Measurements from ENCODE around the gene SELENOW. TPM values are rescaled to one million over a fixed set of nuclear protein-coding genes. Genes with fewer than 3 reads are reported as not detected.

SELENOW gene
- total and polyA plus RNA-seq, 2 of the 4 experiments (the other 2 are of a cell fraction) = 61.3 to 217 TPM

DNA sequence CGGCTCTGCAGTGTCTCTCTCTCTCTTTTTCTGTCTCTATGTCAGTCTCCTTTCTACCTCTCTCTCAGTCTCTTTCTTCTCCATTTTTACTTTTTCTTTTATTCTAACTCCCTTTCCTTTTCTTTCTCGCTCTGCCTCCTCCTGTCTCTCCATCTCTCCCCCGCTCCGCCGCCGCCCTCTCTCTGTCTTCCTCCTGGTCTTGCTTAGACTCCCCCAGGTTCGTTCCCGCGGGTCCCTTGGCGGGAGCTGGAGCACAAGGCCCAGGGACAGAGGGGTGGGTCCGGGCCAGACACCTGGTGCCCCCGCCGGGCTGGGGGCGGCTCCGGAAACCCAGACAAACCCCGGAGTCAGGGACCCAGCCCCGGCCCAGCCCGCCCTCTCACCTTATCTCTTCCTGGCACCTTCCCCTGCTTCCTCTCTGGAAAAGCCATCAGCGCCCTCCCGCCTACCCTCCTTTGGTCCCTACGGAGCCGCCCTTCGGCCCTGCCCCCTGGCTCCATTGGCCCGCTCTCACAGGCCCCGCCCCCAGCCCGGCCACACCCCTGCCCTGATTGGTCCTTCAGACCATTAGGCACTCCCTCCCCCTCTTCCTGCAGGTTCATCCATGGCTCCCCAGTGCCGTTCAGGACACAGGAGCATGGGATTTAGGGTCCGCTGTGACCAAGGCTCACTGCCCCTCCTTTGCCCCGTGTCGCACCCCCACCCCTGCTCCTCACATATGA is 48.5 kb upstream of the SELENOW start:
- ChIA-PET CTCF (no interaction called here), POLR2A (ENCODE audit: unreplicated experiment) (interaction anchor here (0.5 kb wide), 1 partner anchor 182 kb away, joined by 4 read pairs; no protein-coding TSS in a partner anchor)
- H3K4ac ChIP-seq (ENCODE audit: low read depth, low read length) = peak overlapping the region; percentile 91; the same call in 1 of the 2 replicates
- peaks cover 75% of the 10 kb centered on the region for H3K36me3 ChIP-seq (ENCODE audit: control insufficient read depth, insufficient read depth, low read length)
- H3K9me3 ChIP-seq (ENCODE audit: control insufficient read depth, insufficient read depth, low read length) = no peaks in the 10 kb centered on the region
- DNase-seq (no peak), ATAC-seq (ENCODE audit: low read depth) (no peak)
- peaks cover 57% of the 10 kb centered on the region for H4K20me1 ChIP-seq (ENCODE audit: insufficient read depth, low read length)
- H4K91ac ChIP-seq (ENCODE audit: insufficient read depth, low read depth, low read length) = 0 out of 2 replicates have a peak overlapping the region, but pooled peaks have one; percentile 43
- peaks cover 19% of the 10 kb centered on the region for H3K4me1 ChIP-seq (ENCODE audit: control insufficient read depth, insufficient read depth, low read length)
- no peak overlapping the region for H2AFZ ChIP-seq (replicated peaks; ENCODE audit: low read length, poor library complexity)
- no peak overlapping the region for H3K56ac ChIP-seq (ENCODE audit: extremely low read depth, insufficient read depth, low read length)
- H3K9ac ChIP-seq (ENCODE audit: low read depth, low read length) = no peak overlapping the region
- H2AK9ac ChIP-seq (replicated peaks; ENCODE audit: low read depth, low read length, poor library complexity) = peak overlapping the region; percentile 91
- intact Hi-C loops (cut with micrococcal nuclease) = no loop called here
- H2BK120ac ChIP-seq (ENCODE audit: low read depth, low read length) = peak overlapping the region; percentile 4; the same call in 1 of the 2 replicates
- in situ Hi-C loops (cut with MboI; ENCODE audit: low sequenced_read_pairs) = no loop called here
- H3K18ac ChIP-seq (ENCODE audit: low read depth, low read length) = no peak overlapping the region
- no peak overlapping the region for H3K4me3 ChIP-seq (ENCODE audit: insufficient read depth, low read depth, low read length)
- no peak overlapping the region for H2BK20ac ChIP-seq (ENCODE audit: low read depth, low read length)
- 68 to 80% methylated on average over 1 to 17 of the region's 30 CpGs for WGBS, 2 experiments (ENCODE audit: extremely low coverage in 2 of 2, insufficient read length in 1 of 2)
- BruUV-seq (replicated peaks) = no TSS peak
- TF ChIP-seq POLR2A (IDR thresholded peaks at IDR 0.05; ENCODE audit: low read depth, low read length) (no peak), RFX5 (IDR thresholded peaks at IDR 0.05; ENCODE audit: low read depth, low read length) (no peak), CEBPB (IDR thresholded peaks at IDR 0.05; ENCODE audit: low read depth, low read length) (no peak), RCOR1 (IDR thresholded peaks at IDR 0.05; ENCODE audit: insufficient replicate concordance, low read length) (no peak), MXI1 (IDR thresholded peaks at IDR 0.05; ENCODE audit: borderline replicate concordance, low read depth, low read length) (no peak), BHLHE40 (IDR thresholded peaks at IDR 0.05; ENCODE audit: low read depth, low read length) (no peak), MAFK (IDR thresholded peaks at IDR 0.05; ENCODE audit: low read depth, low read length) (no peak), SMC3 (IDR thresholded peaks at IDR 0.05; ENCODE audit: low read depth, low read length) (no peak), FOS (IDR thresholded peaks at IDR 0.05; ENCODE audit: low read depth, low read length) (no peak)
- TF ChIP-seq, protein P1, sequence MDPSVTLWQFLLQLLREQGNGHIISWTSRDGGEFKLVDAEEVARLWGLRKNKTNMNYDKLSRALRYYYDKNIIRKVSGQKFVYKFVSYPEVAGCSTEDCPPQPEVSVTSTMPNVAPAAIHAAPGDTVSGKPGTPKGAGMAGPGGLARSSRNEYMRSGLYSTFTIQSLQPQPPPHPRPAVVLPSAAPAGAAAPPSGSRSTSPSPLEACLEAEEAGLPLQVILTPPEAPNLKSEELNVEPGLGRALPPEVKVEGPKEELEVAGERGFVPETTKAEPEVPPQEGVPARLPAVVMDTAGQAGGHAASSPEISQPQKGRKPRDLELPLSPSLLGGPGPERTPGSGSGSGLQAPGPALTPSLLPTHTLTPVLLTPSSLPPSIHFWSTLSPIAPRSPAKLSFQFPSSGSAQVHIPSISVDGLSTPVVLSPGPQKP (IDR thresholded peaks at IDR 0.05; ENCODE audit: borderline replicate concordance, low read depth, low read length) = no peak
- TF ChIP-seq, protein P2, sequence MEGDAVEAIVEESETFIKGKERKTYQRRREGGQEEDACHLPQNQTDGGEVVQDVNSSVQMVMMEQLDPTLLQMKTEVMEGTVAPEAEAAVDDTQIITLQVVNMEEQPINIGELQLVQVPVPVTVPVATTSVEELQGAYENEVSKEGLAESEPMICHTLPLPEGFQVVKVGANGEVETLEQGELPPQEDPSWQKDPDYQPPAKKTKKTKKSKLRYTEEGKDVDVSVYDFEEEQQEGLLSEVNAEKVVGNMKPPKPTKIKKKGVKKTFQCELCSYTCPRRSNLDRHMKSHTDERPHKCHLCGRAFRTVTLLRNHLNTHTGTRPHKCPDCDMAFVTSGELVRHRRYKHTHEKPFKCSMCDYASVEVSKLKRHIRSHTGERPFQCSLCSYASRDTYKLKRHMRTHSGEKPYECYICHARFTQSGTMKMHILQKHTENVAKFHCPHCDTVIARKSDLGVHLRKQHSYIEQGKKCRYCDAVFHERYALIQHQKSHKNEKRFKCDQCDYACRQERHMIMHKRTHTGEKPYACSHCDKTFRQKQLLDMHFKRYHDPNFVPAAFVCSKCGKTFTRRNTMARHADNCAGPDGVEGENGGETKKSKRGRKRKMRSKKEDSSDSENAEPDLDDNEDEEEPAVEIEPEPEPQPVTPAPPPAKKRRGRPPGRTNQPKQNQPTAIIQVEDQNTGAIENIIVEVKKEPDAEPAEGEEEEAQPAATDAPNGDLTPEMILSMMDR (conservative IDR thresholded peaks at IDR 0.05; ENCODE audit: low read depth, low read length) = no peak
- H3K14ac ChIP-seq (replicated peaks; ENCODE audit: low read depth, low read length) = no peak overlapping the region
- H2AK5ac ChIP-seq (ENCODE audit: low read depth, low read length) = peak overlapping the region; percentile 45; the same call in 1 of the 2 replicates
- H3K9me1 ChIP-seq (ENCODE audit: insufficient read depth, low read length) = peaks cover 32% of the 10 kb centered on the region
- peak overlapping the region; percentile 48 for H2BK5ac ChIP-seq (ENCODE audit: low read depth, low read length, poor library complexity, severe bottlenecking)
- no peak overlapping the region for H3K23ac ChIP-seq (ENCODE audit: low read depth, low read length)
- no peak overlapping the region for H2BK15ac ChIP-seq (ENCODE audit: low read depth, low read length)
- H4K8ac ChIP-seq (ENCODE audit: low read depth in 2 of 2, low read length in 2 of 2) = peak overlapping the region; percentile 7 to 42; a peak in 2 of 4 replicates
- no peaks in the 10 kb centered on the region for H3K27me3 ChIP-seq (ENCODE audit: control insufficient read depth, insufficient read depth, low read length)
- dilution Hi-C loops (cut with HindIII; ENCODE audit: low sequenced_read_pairs, unreplicated experiment) = no loop called here
- peaks cover 37 to 73% of the 10 kb centered on the region in 2 experiments for H3K79me1 ChIP-seq (ENCODE audit: low read depth in 1 of 2, low read length in 2 of 2)
- H3K27ac ChIP-seq (ENCODE audit: insufficient read depth, low read length) = peak overlapping the region; percentile 60
- no peak overlapping the region; the same call in 1 of the 2 replicates for H3K4me2 ChIP-seq (ENCODE audit: low read depth, low read length)
- H4K5ac ChIP-seq (ENCODE audit: low read depth, low read length) = no peak overlapping the region

Measured in IMR-90 (cell line).